ENCODE measurements around the gene ADAMTS17.
A peak's percentile ranks its signal among the peaks of the same experiment; 100 is the strongest.

The ADAMTS17 gene

GRCh38 chr15:100113351-100114080, 228.3 kb downstream of the ADAMTS17 start:
- TF ChIP-seq, protein P1, sequence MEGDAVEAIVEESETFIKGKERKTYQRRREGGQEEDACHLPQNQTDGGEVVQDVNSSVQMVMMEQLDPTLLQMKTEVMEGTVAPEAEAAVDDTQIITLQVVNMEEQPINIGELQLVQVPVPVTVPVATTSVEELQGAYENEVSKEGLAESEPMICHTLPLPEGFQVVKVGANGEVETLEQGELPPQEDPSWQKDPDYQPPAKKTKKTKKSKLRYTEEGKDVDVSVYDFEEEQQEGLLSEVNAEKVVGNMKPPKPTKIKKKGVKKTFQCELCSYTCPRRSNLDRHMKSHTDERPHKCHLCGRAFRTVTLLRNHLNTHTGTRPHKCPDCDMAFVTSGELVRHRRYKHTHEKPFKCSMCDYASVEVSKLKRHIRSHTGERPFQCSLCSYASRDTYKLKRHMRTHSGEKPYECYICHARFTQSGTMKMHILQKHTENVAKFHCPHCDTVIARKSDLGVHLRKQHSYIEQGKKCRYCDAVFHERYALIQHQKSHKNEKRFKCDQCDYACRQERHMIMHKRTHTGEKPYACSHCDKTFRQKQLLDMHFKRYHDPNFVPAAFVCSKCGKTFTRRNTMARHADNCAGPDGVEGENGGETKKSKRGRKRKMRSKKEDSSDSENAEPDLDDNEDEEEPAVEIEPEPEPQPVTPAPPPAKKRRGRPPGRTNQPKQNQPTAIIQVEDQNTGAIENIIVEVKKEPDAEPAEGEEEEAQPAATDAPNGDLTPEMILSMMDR (IDR thresholded peaks at IDR 0.05; ENCODE audit: low read length, missing control alignments) = no peak
- no peak for DNase-seq (ENCODE audit: low read depth)
- no peak overlapping the region for H3K4me3 ChIP-seq (replicated peaks; ENCODE audit: low read depth, low read length)

DNA sequence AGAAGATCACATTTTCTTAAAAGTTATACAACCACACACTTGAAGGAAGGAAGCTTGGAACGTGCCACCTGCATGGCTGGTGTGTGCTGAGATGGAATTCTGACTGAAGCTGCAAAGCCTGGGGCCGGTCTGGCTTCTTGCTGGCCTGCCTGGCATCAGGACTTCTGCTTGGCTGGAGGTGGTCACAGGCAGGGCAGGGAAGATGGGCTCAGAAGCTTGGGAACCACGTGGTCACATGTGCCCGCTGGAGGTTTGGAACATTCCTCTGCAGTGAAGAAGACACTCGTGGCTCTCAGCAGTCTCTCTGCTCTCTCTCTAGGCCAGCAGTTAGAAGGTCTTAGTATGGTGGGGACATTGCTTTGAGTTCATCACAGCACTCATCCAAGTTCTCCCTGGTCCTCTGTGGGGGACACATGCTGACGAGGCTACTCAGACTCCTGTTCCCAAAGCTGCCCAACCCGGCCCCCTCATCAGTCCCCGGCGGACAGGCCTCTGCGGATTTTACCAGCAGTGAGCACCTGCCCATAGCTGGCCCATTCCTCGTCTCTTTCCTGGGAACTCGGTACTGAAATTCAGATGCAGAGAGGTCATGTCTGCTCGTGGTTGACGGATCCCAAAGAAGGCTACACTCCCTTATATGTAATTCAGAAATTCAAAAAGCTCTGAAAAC, 229.0 kb downstream of the ADAMTS17 start:
- DNase-seq (ENCODE audit: low read depth) = no peak
- TF ChIP-seq, protein P1 (IDR thresholded peaks at IDR 0.05; ENCODE audit: low read length, missing control alignments) = no peak
- no peak overlapping the region for H3K4me3 ChIP-seq (replicated peaks; ENCODE audit: low read depth, low read length)

- no peak overlapping the region for H3K4me3 ChIP-seq (replicated peaks; ENCODE audit: low read depth, low read length)
- TF ChIP-seq, protein P1 (IDR thresholded peaks at IDR 0.05; ENCODE audit: low read length, missing control alignments) = no peak
- DNase-seq (ENCODE audit: low read depth) = no peak
These were observed 229.7 kb downstream of the ADAMTS17 start for GRCh38 chr15:100112061-100112420.

GRCh38 chr15:100111125-100112060, 230.4 kb downstream of the ADAMTS17 start:
- DNase-seq (ENCODE audit: low read depth) = peak; percentile 92
- no peak overlapping the region for H3K4me3 ChIP-seq (replicated peaks; ENCODE audit: low read depth, low read length)
- TF ChIP-seq, protein P1 (IDR thresholded peaks at IDR 0.05; ENCODE audit: low read length, missing control alignments) = no peak

DNA sequence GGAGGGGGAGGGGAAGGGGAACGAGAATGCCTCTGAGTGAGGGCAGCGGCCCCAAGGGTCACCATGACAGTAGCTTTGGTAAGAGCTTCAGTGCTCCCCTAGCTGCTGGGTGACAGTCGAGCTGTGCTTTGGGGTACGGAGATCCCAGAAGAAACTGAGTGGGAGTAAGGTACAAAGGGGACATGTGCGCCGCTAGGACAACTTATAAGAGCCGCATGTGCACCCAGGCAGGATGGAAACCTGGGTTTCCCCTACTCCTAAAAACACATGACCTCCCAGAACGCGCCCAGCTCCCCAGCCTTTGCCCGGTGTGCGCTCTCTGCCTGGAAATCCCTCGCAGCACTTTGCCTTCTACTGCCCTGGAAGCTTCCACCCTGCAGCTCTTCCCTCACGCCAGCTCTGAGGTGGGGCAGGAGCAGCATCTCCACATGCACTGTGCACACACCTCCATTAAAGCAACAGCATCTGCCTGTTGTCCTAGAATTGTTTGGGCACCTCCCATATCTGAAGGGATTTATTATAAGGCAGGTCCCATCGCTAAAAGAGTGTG, 232.2 kb downstream of the ADAMTS17 start:
- H3K4me3 ChIP-seq (replicated peaks; ENCODE audit: low read depth, low read length) = no peak overlapping the region
- TF ChIP-seq, protein P1 (IDR thresholded peaks at IDR 0.05; ENCODE audit: low read length, missing control alignments) = no peak
- no peak for DNase-seq (ENCODE audit: low read depth)

DNA sequence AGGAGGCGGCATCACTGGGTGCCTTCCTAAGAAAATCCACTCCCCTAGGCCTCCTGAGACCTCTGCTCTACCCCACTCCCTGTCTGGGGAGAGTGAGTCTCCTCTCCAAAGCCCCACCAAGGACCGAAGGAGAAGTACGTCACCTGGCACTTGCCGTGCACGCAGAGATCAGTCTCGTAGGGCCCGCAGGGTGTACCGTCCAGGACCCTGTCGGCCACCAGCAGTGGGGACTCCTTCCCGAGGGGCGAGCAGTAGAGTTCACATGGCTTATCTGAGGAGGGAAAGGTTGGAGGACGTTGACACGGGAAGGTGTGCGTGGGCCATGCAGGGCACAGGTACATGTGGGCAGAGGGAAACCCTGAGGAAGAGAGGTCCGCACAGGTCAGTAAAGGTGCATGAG, 232.9 kb downstream of the ADAMTS17 start:
- TF ChIP-seq, protein P1 (IDR thresholded peaks at IDR 0.05; ENCODE audit: low read length, missing control alignments) = no peak
- H3K4me3 ChIP-seq (replicated peaks; ENCODE audit: low read depth, low read length) = no peak overlapping the region
- no peak for DNase-seq (ENCODE audit: low read depth)
